Endometrium (tissue), 2 donors: ENCODE measurements around the gene SLC31A2.

ENCODE experiments used
- FAIRE-seq: peaks from 2 replicates; lab custom pipeline; 2012; peaks lifted over from hg19 to GRCh38; lab: Jason Lieb, UNC
- donor health status: control.
- donor health status: control.

SLC31A2 gene

GRCh38 chr9:113186137-113186755 lies 35.4 kb downstream of the SLC31A2 start:
- no peak for FAIRE-seq

GRCh38 chr9:113187929-113188595 lies 37.3 kb downstream of the SLC31A2 start:
- FAIRE-seq: no peak

GRCh38 chr9:113192455-113192854 lies 41.6 kb downstream of the SLC31A2 start:
- FAIRE-seq: no peak

- no peak for FAIRE-seq
These were observed 49.0 kb downstream of the SLC31A2 start for GRCh38 chr9:113199683-113200329.

- FAIRE-seq: no peak
These were observed 54.6 kb downstream of the SLC31A2 start for GRCh38 chr9:113205432-113205831.

GRCh38 chr9:113205861-113206260 lies 55.1 kb downstream of the SLC31A2 start:
- FAIRE-seq: no peak

- no peak for FAIRE-seq
These were observed 60.0 kb downstream of the SLC31A2 start for GRCh38 chr9:113210815-113211214.
